Endothelial cell (in vitro differentiated cells): ENCODE data around the gene P2RX2. TPM values are rescaled to one million over a fixed set of nuclear protein-coding genes. Genes with fewer than 3 reads are reported as not detected.

Experiments used
- DNase-seq: peaks from one replicate; pipeline ENCODE4 v3.0.0; 2021; ENCODE audit warnings: low spot score
- H3K27ac Mint-ChIP-seq: one replicate; pipeline ENCODE4 v1.8.0; 2021; ENCODE audit warnings: mixed read lengths, inconsistent platforms; ENCODE audit not compliant: unreplicated experiment
- H3K27me3 Mint-ChIP-seq: one replicate; pipeline ENCODE4 v1.8.0; 2021; ENCODE audit warnings: mild to moderate bottlenecking, moderate library complexity, mixed read lengths, inconsistent platforms; ENCODE audit not compliant: unreplicated experiment
- H3K36me3 Mint-ChIP-seq: one replicate; pipeline ENCODE4 v1.8.0; 2021; ENCODE audit warnings: mild to moderate bottlenecking, low read depth, mixed read lengths, inconsistent platforms; ENCODE audit not compliant: unreplicated experiment
- H3K4me1 Mint-ChIP-seq: one replicate; pipeline ENCODE4 v1.8.0; 2021; ENCODE audit warnings: mild to moderate bottlenecking, mixed read lengths, inconsistent platforms; ENCODE audit not compliant: unreplicated experiment
- H3K4me3 Mint-ChIP-seq: one replicate; pipeline ENCODE4 v1.8.0; 2021; ENCODE audit warnings: mild to moderate bottlenecking, mixed read lengths, inconsistent platforms; ENCODE audit not compliant: unreplicated experiment
- H3K9me3 Mint-ChIP-seq: one replicate; pipeline ENCODE4 v1.8.0; 2021; ENCODE audit warnings: mixed read lengths, inconsistent platforms; ENCODE audit not compliant: unreplicated experiment
- total RNA-seq: library from RNA; stranded (reverse); fragmentation: NEBNext Ultra II Directional; extraction: Animal tissue kit (Norgen Biotek cat#: 25700); gene quantifications from one replicate; pipeline ENCODE4 v1.2.1, GENCODE V29; 2021; ENCODE audit not compliant: unreplicated experiment
- TF ChIP-seq, protein P1 (sequence below): fragments of 200-600 bp; sonication (generic); IDR thresholded peaks from one replicate; pipeline ENCODE4 v1.5.0; 2021; ENCODE audit warnings: antibody characterized with exemption; ENCODE audit not compliant: unreplicated experiment

P2RX2 gene
- total RNA-seq, 1 donor from 2014 or later: not detected

- TF ChIP-seq, protein P1, sequence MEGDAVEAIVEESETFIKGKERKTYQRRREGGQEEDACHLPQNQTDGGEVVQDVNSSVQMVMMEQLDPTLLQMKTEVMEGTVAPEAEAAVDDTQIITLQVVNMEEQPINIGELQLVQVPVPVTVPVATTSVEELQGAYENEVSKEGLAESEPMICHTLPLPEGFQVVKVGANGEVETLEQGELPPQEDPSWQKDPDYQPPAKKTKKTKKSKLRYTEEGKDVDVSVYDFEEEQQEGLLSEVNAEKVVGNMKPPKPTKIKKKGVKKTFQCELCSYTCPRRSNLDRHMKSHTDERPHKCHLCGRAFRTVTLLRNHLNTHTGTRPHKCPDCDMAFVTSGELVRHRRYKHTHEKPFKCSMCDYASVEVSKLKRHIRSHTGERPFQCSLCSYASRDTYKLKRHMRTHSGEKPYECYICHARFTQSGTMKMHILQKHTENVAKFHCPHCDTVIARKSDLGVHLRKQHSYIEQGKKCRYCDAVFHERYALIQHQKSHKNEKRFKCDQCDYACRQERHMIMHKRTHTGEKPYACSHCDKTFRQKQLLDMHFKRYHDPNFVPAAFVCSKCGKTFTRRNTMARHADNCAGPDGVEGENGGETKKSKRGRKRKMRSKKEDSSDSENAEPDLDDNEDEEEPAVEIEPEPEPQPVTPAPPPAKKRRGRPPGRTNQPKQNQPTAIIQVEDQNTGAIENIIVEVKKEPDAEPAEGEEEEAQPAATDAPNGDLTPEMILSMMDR: no peak
- no peak for DNase-seq
- Mint-ChIP-seq H3K4me1 (no peaks in the 10 kb centered on the region), H3K4me3 (peak overlapping the region; percentile 15), H3K9me3 (no peaks in the 10 kb centered on the region), H3K27ac (no peak overlapping the region), H3K36me3 (peaks cover 36% of the 10 kb centered on the region), H3K27me3 (peaks cover 15% of the 10 kb centered on the region)
Measured at GRCh38 chr12:132624910-132625630, 6.5 kb downstream of the P2RX2 start.

GRCh38 chr12:132625731-132626430 is 7.3 kb downstream of the P2RX2 start:
- Mint-ChIP-seq H3K9me3 (no peaks in the 10 kb centered on the region), H3K27me3 (peaks cover 10% of the 10 kb centered on the region), H3K4me3 (no peak overlapping the region), H3K4me1 (no peaks in the 10 kb centered on the region), H3K27ac (no peak overlapping the region), H3K36me3 (peaks cover 44% of the 10 kb centered on the region)
- TF ChIP-seq, protein P1: no peak
- DNase-seq: no peak

DNA sequence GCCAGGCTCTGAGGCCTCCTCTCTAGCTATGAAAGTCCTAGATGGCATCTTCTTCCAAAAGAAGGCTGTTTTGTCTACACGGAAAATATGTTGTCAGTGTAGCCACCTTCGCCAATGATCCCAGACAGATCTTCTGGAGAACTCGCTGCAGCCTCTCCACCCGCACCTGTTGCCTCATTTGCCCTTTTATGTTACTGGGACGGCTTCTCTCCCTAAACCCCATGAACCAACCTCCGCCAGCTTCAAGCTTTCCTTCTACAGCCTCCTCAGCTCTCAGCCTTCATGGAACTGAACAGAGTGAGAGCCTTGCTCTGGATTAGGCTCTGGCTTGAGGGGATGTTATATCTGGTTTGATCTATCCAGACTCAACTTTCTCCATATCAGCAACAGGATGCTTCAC is 10.8 kb downstream of the P2RX2 start:
- H3K27ac Mint-ChIP-seq: no peak overlapping the region
- no peak for DNase-seq
- no peaks in the 10 kb centered on the region for H3K4me1 Mint-ChIP-seq
- H3K36me3 Mint-ChIP-seq: peaks cover 54% of the 10 kb centered on the region
- no peak overlapping the region for H3K4me3 Mint-ChIP-seq
- TF ChIP-seq, protein P1: no peak
- H3K9me3 Mint-ChIP-seq: no peaks in the 10 kb centered on the region
- peaks cover 3% of the 10 kb centered on the region for H3K27me3 Mint-ChIP-seq

- Mint-ChIP-seq H3K36me3 (peaks cover 63% of the 10 kb centered on the region), H3K4me1 (peaks cover under 1% of the 10 kb centered on the region), H3K4me3 (peak overlapping the region; percentile 77), H3K27ac (no peak overlapping the region), H3K9me3 (no peaks in the 10 kb centered on the region), H3K27me3 (peaks cover 9% of the 10 kb centered on the region)
- no peak for DNase-seq
- TF ChIP-seq, protein P1: no peak
Measured at GRCh38 chr12:132630672-132631071, 12.1 kb downstream of the P2RX2 start.

DNA sequence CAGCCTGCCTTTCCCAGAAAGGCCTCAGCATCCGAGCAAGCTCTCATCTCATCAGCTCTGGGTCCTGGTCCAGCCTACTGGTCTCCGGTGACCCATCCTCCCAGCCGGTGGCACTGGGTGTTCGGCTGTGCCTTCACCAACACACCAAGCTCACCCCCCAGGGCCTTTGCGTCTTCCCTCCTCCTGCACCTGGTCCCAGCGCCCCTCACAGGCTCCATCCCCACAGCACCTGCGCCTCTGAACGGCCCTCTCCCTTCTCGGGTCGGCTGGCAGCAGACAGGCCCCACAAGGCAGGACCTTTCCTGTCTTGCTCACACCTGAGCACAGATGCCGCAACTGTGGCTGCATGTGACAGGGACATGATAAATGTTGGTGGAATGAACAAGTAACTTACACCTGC is 13.1 kb downstream of the P2RX2 start:
- H3K36me3 Mint-ChIP-seq: peaks cover 68% of the 10 kb centered on the region

More for the DNA sequence above, 13.1 kb downstream of the P2RX2 start:
- peaks cover 12% of the 10 kb centered on the region for H3K27me3 Mint-ChIP-seq
- no peak overlapping the region for H3K27ac Mint-ChIP-seq
- no peak for DNase-seq
- no peaks in the 10 kb centered on the region for H3K9me3 Mint-ChIP-seq
- peaks cover 4% of the 10 kb centered on the region for H3K4me1 Mint-ChIP-seq
- TF ChIP-seq, protein P1: no peak
- H3K4me3 Mint-ChIP-seq: no peak overlapping the region
